Fibroblast of mammary gland (primary cell): Measurements from ENCODE around the gene MBP.

Experiments used
- DNase-seq: peaks from one replicate; pipeline ENCODE4 v3.0.0-alpha.2; 2010; ENCODE audit warnings: low read depth
- H3K4me3 ChIP-seq: 2 replicates; pipeline ENCODE4 v1.5.1; 2011; ENCODE audit warnings: low read depth, mild to moderate bottlenecking, low read length, moderate library complexity; ENCODE audit not compliant: control insufficient read depth
- TF ChIP-seq, protein P1 (sequence below): conservative IDR thresholded peaks from 2 replicates; pipeline ENCODE4 v1.5.1; 2011; ENCODE audit warnings: low read depth, low read length, inconsistent platforms; ENCODE audit not compliant: control insufficient read depth, insufficient read depth

MBP gene

DNA sequence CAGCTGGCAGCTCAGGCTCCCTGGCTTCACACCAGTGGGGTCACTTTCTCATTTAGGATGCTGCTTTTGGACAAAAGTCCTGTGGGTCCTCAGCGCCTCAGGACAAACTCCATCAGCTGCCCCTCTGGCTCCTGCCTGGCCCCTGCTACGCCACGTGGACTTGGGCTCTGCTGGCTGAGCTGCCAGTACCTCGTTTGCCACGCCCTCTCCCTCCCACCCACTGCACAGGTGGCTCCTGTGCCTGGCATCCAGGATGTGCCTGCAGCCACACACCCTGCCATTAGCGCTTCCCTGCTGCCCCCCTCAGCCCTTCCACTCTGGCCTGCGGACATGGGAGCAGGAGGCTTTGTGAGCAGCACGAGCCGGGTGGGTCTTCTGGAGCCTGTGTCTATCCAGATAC is 191.3 kb downstream of the MBP start:
- H3K4me3 ChIP-seq: no peak overlapping the region
- no peak for DNase-seq
- TF ChIP-seq, protein P1, sequence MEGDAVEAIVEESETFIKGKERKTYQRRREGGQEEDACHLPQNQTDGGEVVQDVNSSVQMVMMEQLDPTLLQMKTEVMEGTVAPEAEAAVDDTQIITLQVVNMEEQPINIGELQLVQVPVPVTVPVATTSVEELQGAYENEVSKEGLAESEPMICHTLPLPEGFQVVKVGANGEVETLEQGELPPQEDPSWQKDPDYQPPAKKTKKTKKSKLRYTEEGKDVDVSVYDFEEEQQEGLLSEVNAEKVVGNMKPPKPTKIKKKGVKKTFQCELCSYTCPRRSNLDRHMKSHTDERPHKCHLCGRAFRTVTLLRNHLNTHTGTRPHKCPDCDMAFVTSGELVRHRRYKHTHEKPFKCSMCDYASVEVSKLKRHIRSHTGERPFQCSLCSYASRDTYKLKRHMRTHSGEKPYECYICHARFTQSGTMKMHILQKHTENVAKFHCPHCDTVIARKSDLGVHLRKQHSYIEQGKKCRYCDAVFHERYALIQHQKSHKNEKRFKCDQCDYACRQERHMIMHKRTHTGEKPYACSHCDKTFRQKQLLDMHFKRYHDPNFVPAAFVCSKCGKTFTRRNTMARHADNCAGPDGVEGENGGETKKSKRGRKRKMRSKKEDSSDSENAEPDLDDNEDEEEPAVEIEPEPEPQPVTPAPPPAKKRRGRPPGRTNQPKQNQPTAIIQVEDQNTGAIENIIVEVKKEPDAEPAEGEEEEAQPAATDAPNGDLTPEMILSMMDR: no peak

DNA sequence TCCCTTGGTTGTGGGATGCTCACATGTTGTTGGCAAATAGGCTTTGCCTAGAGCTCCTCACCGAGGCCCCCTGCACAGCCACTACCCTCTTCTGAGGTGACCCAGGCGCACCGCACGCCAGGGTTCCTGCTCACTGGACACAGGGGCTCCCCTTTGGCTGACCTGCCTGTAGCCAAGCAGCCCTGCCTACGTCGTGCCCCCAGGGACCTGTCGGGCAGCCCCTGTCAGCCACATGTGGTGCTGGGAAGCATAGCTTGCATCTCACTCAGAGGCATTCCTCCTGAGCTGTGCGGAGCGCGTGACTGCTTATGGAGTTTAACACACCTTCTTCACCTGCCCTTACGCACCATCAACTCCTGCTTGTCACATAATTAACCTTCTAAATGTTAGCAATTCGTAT is 194.0 kb downstream of the MBP start:
- no peak overlapping the region for H3K4me3 ChIP-seq
- no peak for DNase-seq
- TF ChIP-seq, protein P1: no peak

DNA sequence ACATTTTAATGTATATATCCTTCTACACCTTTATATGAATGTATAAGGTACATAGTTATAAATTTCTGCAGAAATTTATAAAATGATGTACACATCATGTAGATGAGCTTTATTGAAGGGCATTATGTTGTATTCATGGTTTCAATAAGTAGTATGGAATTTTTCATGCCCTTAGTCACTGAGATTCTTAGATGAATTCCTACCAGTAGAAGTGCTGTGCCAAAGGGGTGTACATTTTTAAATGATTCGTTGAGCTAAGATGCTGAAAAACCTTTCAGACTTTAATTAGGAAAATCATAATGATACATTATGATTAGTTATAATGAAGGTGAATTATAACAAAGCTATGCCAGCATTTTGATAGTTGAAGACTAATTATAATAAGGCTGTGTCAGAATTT is 195.0 kb downstream of the MBP start:
- TF ChIP-seq, protein P1: no peak
- no peak overlapping the region for H3K4me3 ChIP-seq

DNA sequence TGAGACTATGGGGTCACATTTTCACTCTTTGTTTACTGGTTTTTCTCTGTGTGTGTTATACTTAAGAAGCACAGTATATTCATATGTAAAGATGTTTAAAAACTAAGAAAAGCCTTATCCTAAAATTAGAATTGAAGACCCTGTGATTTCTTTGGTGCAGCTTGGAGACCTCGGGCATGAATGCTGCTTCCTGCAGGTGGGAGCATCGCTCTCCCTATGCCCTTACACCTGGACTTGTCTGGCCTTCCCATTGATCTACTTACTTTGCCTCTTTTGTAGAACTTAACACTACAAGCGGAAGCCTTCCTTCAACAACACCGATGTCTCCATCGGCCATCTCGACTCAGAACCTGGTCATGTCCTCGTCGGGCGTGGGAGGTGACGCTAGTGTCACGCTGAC is 195.7 kb downstream of the MBP start:
- H3K4me3 ChIP-seq: no peak overlapping the region
- no peak for DNase-seq
- TF ChIP-seq, protein P1: no peak

More for the DNA sequence above, 195.0 kb downstream of the MBP start:
- DNase-seq: no peak

DNA sequence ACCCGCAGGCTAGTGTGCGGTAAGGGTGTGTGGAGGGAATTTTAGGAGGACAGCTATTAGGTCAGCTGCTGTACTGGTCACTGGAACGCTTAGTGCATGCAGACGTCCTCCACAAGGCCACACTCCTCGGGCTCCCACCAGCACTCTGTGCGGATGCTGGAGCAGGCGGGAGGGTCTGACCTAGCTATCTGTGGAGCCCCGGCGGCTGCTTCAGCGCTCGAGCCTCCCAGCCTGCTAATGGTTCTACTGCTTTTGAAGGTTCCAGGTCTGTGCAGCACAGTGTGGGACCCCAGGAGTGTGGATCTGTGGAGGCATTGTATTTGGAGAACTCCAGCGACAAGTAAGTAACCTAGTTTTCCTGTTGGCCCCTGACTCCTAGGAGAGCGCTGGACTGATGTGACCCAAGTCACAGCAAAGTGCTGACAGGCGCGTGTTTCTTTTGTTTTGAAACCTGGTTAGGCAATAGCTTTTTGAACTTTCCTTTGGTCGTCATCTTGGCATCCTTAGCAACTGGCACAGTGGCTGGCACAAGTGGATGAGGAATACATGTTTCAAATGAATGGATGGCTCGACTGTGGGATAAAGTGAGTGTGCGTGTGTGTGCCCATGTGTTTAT is 196.8 kb downstream of the MBP start:
- no peak overlapping the region for H3K4me3 ChIP-seq
- DNase-seq: no peak
- TF ChIP-seq, protein P1: no peak

DNA sequence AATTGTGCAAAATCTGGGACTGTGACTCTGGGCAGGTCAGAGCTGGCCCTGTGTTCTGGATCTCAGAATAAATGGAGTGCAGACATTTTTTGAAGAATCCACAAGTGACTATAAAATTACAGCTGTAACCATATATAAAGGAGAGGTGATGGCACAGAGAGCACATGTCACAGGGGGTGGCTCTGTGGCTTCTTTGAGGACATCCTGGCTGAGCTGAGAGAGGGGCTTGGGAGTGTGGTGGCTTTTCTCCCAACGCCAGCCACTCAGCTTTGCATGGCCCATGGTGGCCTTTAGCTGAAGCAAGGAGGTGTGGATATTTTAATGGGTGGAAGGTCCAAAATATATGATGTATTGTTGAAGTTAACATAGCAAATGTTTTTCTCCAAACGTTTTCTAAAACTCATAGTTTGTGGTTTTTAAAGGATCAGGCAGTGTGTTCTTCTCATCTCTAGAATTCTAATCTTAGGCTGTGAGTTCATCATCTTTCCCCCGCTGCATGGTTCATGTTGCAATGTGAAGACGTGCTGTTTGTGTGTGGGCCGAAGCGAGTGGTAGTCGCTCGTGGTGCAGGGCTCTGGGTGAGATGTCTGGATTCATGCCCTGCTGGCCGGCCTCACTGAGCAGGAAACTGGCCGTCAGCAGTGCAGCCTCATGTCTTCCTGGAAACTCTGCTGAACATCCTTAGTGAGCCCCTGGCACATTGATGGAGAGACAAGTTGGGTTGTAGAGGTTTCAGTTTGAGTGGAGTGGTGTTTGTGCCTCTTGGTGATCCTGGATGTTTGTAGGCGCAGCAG is 200.4 kb downstream of the MBP start:
- DNase-seq: peak; percentile 90
- H3K4me3 ChIP-seq: no peak overlapping the region
- TF ChIP-seq, protein P1: no peak
